Natural killer cell treated with Interleukin-12 subunit alpha and Interleukin-12 subunit beta and Interleukin-15 and Interleukin-18, amount 100 ng/mL, for 72 hours (primary cell): ENCODE data around the gene NPSR1. TPM values are rescaled to one million over a fixed set of nuclear protein-coding genes. Genes with fewer than 3 reads are reported as not detected.
A peak's percentile ranks its signal among the peaks of the same experiment; 100 is the strongest.

Source experiments
- ATAC-seq, 2 donors: fragments of 150-1000 bp; cut with Tn5 transposase in 1 of 2; sonication (Bioruptor Pico), chemical (Tn5 transposase) in 1 of 2; 2 replicates each; pipeline ENCODE4 v1.10.0; 2021
- DNase-seq: peaks from one replicate; pipeline ENCODE4 v3.0.0; 2022; ENCODE audit warnings: low spot score
- H3K27ac Mint-ChIP-seq, 2 donors: 1 replicate in 1 of 2; 2 replicates in 1 of 2; pipeline ENCODE4 v1.8.0; 2022; ENCODE audit warnings: mixed read lengths in 2 of 2, mild to moderate bottlenecking in 1 of 2, moderate library complexity in 1 of 2
- H3K27me3 Mint-ChIP-seq, 2 donors: 1 replicate in 1 of 2; 2 replicates in 1 of 2; pipeline ENCODE4 v1.8.0; 2022; ENCODE audit warnings: mixed read lengths in 2 of 2
- H3K36me3 Mint-ChIP-seq: one replicate; pipeline ENCODE4 v1.8.0; 2022; ENCODE audit warnings: mixed read lengths
- H3K4me1 Mint-ChIP-seq, 2 donors: 1 replicate in 1 of 2; 2 replicates in 1 of 2; pipeline ENCODE4 v1.8.0; 2022; ENCODE audit warnings: low read depth in 2 of 2, mixed read lengths in 2 of 2, mild to moderate bottlenecking in 1 of 2
- H3K4me3 Mint-ChIP-seq: one replicate; pipeline ENCODE4 v1.8.0; 2022; ENCODE audit warnings: mixed read lengths
- H3K9me3 Mint-ChIP-seq: 2 replicates; pipeline ENCODE4 v1.8.0; 2022; ENCODE audit warnings: mixed read lengths
- total RNA-seq, 2 donors: library from RNA; stranded (reverse); gene quantifications; one replicate each; pipeline ENCODE4 v1.2.3, GENCODE V29; 2022

Gene NPSR1
- total RNA-seq, 2 donors from 2014 or later: not detected

GRCh38 chr7:34734771-34735170, 76.8 kb downstream of the NPSR1 start:
- no peaks in the 10 kb centered on the region for H3K4me1 Mint-ChIP-seq

GRCh38 chr7:34735526-34735925, 77.5 kb downstream of the NPSR1 start:
- no peaks in the 10 kb centered on the region for H3K4me1 Mint-ChIP-seq
- no peaks in the 10 kb centered on the region for H3K36me3 Mint-ChIP-seq
- DNase-seq: no peak
- H3K9me3 Mint-ChIP-seq: no peaks in the 10 kb centered on the region
- H3K4me3 Mint-ChIP-seq: no peak overlapping the region
- H3K27me3 Mint-ChIP-seq: peaks cover 25 to 29% of the 10 kb centered on the region in 2 donors
- H3K27ac Mint-ChIP-seq: no peak overlapping the region
- ATAC-seq: no peak

More at GRCh38 chr7:34734771-34735170, 76.8 kb downstream of the NPSR1 start:
- no peaks in the 10 kb centered on the region for H3K36me3 Mint-ChIP-seq
- H3K4me3 Mint-ChIP-seq: no peak overlapping the region
- DNase-seq (no peak), ATAC-seq (peak; percentile 24 to 57)
- no peak overlapping the region for H3K27ac Mint-ChIP-seq
- peaks cover 25 to 29% of the 10 kb centered on the region in 2 donors for H3K27me3 Mint-ChIP-seq
- H3K9me3 Mint-ChIP-seq: no peaks in the 10 kb centered on the region

- Mint-ChIP-seq H3K4me3 (no peak overlapping the region), H3K9me3 (peaks cover 5% of the 10 kb centered on the region), H3K27me3 (peaks cover 40 to 59% of the 10 kb centered on the region in 2 donors), H3K27ac (no peak overlapping the region), H3K4me1 (no peaks in the 10 kb centered on the region), H3K36me3 (peaks cover 12% of the 10 kb centered on the region)
- no peak for DNase-seq
- peak in 1 of 2 donors; percentile 6 for ATAC-seq
Measured at GRCh38 chr7:34739651-34740300, 81.8 kb downstream of the NPSR1 start.

GRCh38 chr7:34740840-34741239, 82.8 kb downstream of the NPSR1 start:
- H3K4me3 Mint-ChIP-seq: no peak overlapping the region
- H3K27me3 Mint-ChIP-seq: peaks cover 35 to 59% of the 10 kb centered on the region in 2 donors
- peaks cover 5% of the 10 kb centered on the region for H3K9me3 Mint-ChIP-seq
- ATAC-seq (no peak), DNase-seq (no peak)
- H3K27ac Mint-ChIP-seq: no peak overlapping the region
- H3K36me3 Mint-ChIP-seq: peaks cover 12% of the 10 kb centered on the region
- no peaks in the 10 kb centered on the region for H3K4me1 Mint-ChIP-seq

GRCh38 chr7:34747176-34747781, 89.3 kb downstream of the NPSR1 start:
- H3K4me1 Mint-ChIP-seq: no peaks in the 10 kb centered on the region
- no peak overlapping the region for H3K27ac Mint-ChIP-seq
- ATAC-seq (no peak), DNase-seq (no peak)
- H3K9me3 Mint-ChIP-seq: peaks cover 3% of the 10 kb centered on the region
- peaks cover 12% of the 10 kb centered on the region for H3K36me3 Mint-ChIP-seq
- H3K4me3 Mint-ChIP-seq: no peak overlapping the region
- H3K27me3 Mint-ChIP-seq: peaks cover 14 to 29% of the 10 kb centered on the region in 2 donors

- Mint-ChIP-seq H3K36me3 (peaks cover 4% of the 10 kb centered on the region), H3K27me3 (peaks cover 8 to 21% of the 10 kb centered on the region in 2 donors), H3K4me3 (no peak overlapping the region), H3K27ac (no peak overlapping the region), H3K4me1 (no peaks in the 10 kb centered on the region), H3K9me3 (no peaks in the 10 kb centered on the region)
- peak in 1 of 2 donors; percentile 46 for ATAC-seq
- DNase-seq: no peak
Measured at GRCh38 chr7:34747867-34748727, 90.1 kb downstream of the NPSR1 start.

- DNase-seq: no peak
- H3K36me3 Mint-ChIP-seq: no peaks in the 10 kb centered on the region
- H3K4me3 Mint-ChIP-seq: no peak overlapping the region
- peaks cover 4 to 15% of the 10 kb centered on the region in 2 donors for H3K27me3 Mint-ChIP-seq
- no peaks in the 10 kb centered on the region for H3K4me1 Mint-ChIP-seq
- no peaks in the 10 kb centered on the region for H3K9me3 Mint-ChIP-seq
- ATAC-seq: no peak
- H3K27ac Mint-ChIP-seq: no peak overlapping the region
Measured at GRCh38 chr7:34748728-34749089, 90.7 kb downstream of the NPSR1 start.

- H3K27ac Mint-ChIP-seq: no peak overlapping the region
- H3K36me3 Mint-ChIP-seq: no peaks in the 10 kb centered on the region
- no peak overlapping the region for H3K4me3 Mint-ChIP-seq
- no peaks in the 10 kb centered on the region for H3K4me1 Mint-ChIP-seq
- H3K9me3 Mint-ChIP-seq: no peaks in the 10 kb centered on the region
- no peak for ATAC-seq
- peaks cover 4 to 7% of the 10 kb centered on the region in 2 donors for H3K27me3 Mint-ChIP-seq
- no peak for DNase-seq
Measured at GRCh38 chr7:34749446-34749845, 91.4 kb downstream of the NPSR1 start.

GRCh38 chr7:34750209-34750608, 92.2 kb downstream of the NPSR1 start:
- Mint-ChIP-seq H3K9me3 (no peaks in the 10 kb centered on the region), H3K36me3 (no peaks in the 10 kb centered on the region), H3K4me1 (no peaks in the 10 kb centered on the region), H3K27ac (no peak overlapping the region), H3K4me3 (no peak overlapping the region), H3K27me3 (peaks cover 4 to 6% of the 10 kb centered on the region in 2 donors)
- DNase-seq (no peak), ATAC-seq (peak in 1 of 2 donors; percentile 13)

GRCh38 chr7:34750636-34751035, 92.6 kb downstream of the NPSR1 start:
- H3K36me3 Mint-ChIP-seq: no peaks in the 10 kb centered on the region
- DNase-seq: no peak
- peaks cover 4 to 6% of the 10 kb centered on the region in 2 donors for H3K27me3 Mint-ChIP-seq
- H3K4me3 Mint-ChIP-seq: no peak overlapping the region
- H3K9me3 Mint-ChIP-seq: no peaks in the 10 kb centered on the region
- ATAC-seq: peak; percentile 42 to 48
- no peak overlapping the region for H3K27ac Mint-ChIP-seq
- no peaks in the 10 kb centered on the region for H3K4me1 Mint-ChIP-seq

- Mint-ChIP-seq H3K4me1 (no peaks in the 10 kb centered on the region), H3K27me3 (peaks cover 0 to 4% of the 10 kb centered on the region in 2 donors), H3K9me3 (no peaks in the 10 kb centered on the region), H3K4me3 (no peak overlapping the region), H3K36me3 (no peaks in the 10 kb centered on the region), H3K27ac (no peak overlapping the region)
- DNase-seq (no peak), ATAC-seq (no peak)
Measured at GRCh38 chr7:34751725-34752643, 94.0 kb downstream of the NPSR1 start.

GRCh38 chr7:34752929-34753328, 94.9 kb downstream of the NPSR1 start:
- no peak overlapping the region for H3K27ac Mint-ChIP-seq
- H3K36me3 Mint-ChIP-seq: no peaks in the 10 kb centered on the region
- peaks cover 5 to 9% of the 10 kb centered on the region in 2 donors for H3K27me3 Mint-ChIP-seq
- H3K4me3 Mint-ChIP-seq: no peak overlapping the region
- ATAC-seq: no peak
- no peak for DNase-seq
- no peaks in the 10 kb centered on the region for H3K4me1 Mint-ChIP-seq
- H3K9me3 Mint-ChIP-seq: no peaks in the 10 kb centered on the region

- Mint-ChIP-seq H3K4me1 (no peaks in the 10 kb centered on the region), H3K4me3 (no peak overlapping the region), H3K27ac (no peak overlapping the region), H3K9me3 (no peaks in the 10 kb centered on the region), H3K27me3 (peaks cover 10 to 13% of the 10 kb centered on the region in 2 donors), H3K36me3 (no peaks in the 10 kb centered on the region)
- ATAC-seq (no peak), DNase-seq (no peak)
Measured at GRCh38 chr7:34755008-34755407, 97.0 kb downstream of the NPSR1 start.
